Testis (tissue), 2 donors: ENCODE measurements around the gene MED12L.

Experiments used
- POLR2A ChIP-seq: fragments of 450-650 bp; IDR thresholded peaks from one replicate; pipeline ENCODE4 v1.6.1; 2017; ENCODE audit warnings: antibody characterized with exemption, mild to moderate bottlenecking, moderate library complexity
- TF ChIP-seq, protein P1 (sequence below), 3 experiments: fragments of 450-650 bp in 2 of 3; fragments of 200-600 bp in 1 of 3; sonication (generic) in 1 of 3; IDR thresholded peaks; one replicate each; pipeline ENCODE4 v1.5.1; 2016 to 2019; ENCODE audit warnings: antibody characterized with exemption in 3 of 3, mild to moderate bottlenecking in 2 of 3, moderate library complexity in 1 of 3

GRCh38 chr3:151459358-151459757, 373.9 kb downstream of the MED12L start:
- TF ChIP-seq, protein P1, sequence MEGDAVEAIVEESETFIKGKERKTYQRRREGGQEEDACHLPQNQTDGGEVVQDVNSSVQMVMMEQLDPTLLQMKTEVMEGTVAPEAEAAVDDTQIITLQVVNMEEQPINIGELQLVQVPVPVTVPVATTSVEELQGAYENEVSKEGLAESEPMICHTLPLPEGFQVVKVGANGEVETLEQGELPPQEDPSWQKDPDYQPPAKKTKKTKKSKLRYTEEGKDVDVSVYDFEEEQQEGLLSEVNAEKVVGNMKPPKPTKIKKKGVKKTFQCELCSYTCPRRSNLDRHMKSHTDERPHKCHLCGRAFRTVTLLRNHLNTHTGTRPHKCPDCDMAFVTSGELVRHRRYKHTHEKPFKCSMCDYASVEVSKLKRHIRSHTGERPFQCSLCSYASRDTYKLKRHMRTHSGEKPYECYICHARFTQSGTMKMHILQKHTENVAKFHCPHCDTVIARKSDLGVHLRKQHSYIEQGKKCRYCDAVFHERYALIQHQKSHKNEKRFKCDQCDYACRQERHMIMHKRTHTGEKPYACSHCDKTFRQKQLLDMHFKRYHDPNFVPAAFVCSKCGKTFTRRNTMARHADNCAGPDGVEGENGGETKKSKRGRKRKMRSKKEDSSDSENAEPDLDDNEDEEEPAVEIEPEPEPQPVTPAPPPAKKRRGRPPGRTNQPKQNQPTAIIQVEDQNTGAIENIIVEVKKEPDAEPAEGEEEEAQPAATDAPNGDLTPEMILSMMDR (IDR thresholded peaks at IDR 0.05) = no peak
- no peak for TF ChIP-seq POLR2A
